ENCODE results near the gene LBH. TPM values are rescaled to one million over a fixed set of nuclear protein-coding genes. Genes with fewer than 3 reads are reported as not detected.

LBH gene
- total and polyA plus RNA-seq, 2 of the 13 experiments (the other 11 are each of a cell fraction or from before 2014, with no cell fraction given), result 0.09 to 0.25 TPM

DNA sequence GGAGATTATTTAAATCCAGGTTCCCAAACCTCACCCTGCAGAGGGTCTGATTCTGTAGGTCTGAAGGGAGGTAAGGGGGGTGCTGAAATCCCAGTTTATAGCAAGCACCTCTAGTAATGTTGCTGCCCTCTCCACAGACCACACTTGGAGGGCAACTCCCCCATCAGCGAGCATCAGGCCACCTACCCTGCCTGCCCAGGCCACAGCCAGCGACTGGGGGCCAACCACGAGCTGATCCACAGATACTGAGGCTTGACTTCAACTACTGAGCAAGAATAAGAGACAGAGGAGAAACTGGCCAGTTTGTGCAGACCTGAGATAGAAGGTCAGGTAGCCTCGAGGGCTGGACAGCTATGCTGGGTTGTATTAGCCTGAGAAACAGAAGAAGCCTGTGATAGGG lies 36.3 kb upstream of the LBH start (continued):
- TF ChIP-seq UBTF (CRISPR knock-in tag; IDR thresholded peaks at IDR 0.05) (no peak), THAP11 (CRISPR knock-in tag; IDR thresholded peaks at IDR 0.05) (no peak), ZNF333 (CRISPR knock-in tag; IDR thresholded peaks at IDR 0.05; ENCODE audit: borderline replicate concordance) (no peak)

- Histone ChIP-seq H3K36me3 (replicated peaks in 1 of 2; ENCODE audit: control insufficient read depth in 1 of 2, insufficient read depth in 2 of 2, low read length in 2 of 2) (no peaks in the 10 kb centered on the region), H3K27me3 (ENCODE audit: control insufficient read depth in 1 of 2, insufficient read depth in 2 of 2, low read length in 2 of 2) (peaks cover 0 to 11% of the 10 kb centered on the region in 2 experiments; a peak in 1 of 5 replicates), H3K4me1 (ENCODE audit: insufficient read depth, low read length) (no peaks in the 10 kb centered on the region), H4K20me1 (ENCODE audit: insufficient read depth, low read length) (no peaks in the 10 kb centered on the region), H2AFZ (ENCODE audit: low read length) (no peak overlapping the region), H3K9me3 (ENCODE audit: low read length) (no peaks in the 10 kb centered on the region), H3K4me2 (ENCODE audit: low read depth, low read length) (no peak overlapping the region), H3K27ac (ENCODE audit: extremely low read length, insufficient read depth, low read length) (no peak overlapping the region), H3K79me2 (ENCODE audit: insufficient read depth, low read length) (no peaks in the 10 kb centered on the region), H3K9ac (ENCODE audit: insufficient read depth, low read depth, low read length) (no peak overlapping the region), H3K4me3 (replicated peaks in 1 of 3; ENCODE audit: insufficient read depth in 1 of 3, low read depth in 2 of 3, low read length in 3 of 3) (no peak overlapping the region)
- FAIRE-seq (no peak), DNase-seq (ENCODE audit: low spot score) (no peak), ATAC-seq (peak; percentile 79)
- POLR2A ChIA-PET, result no interaction called here
- TF ChIP-seq PHF21A (CRISPR knock-in tag; IDR thresholded peaks at IDR 0.05) (no peak), KMT2B (CRISPR knock-in tag; IDR thresholded peaks at IDR 0.05) (no peak), ZNF816 (CRISPR knock-in tag; IDR thresholded peaks at IDR 0.05; ENCODE audit: borderline replicate concordance) (no peak), BCL3 (CRISPR knock-in tag; IDR thresholded peaks at IDR 0.05) (no peak), ZNF430 (CRISPR knock-in tag; IDR thresholded peaks at IDR 0.05) (no peak), IRF9 (CRISPR knock-in tag; IDR thresholded peaks at IDR 0.05; ENCODE audit: borderline replicate concordance) (no peak), ZSCAN20 (CRISPR knock-in tag; IDR thresholded peaks at IDR 0.05; ENCODE audit: borderline replicate concordance) (no peak), WIZ (CRISPR knock-in tag; IDR thresholded peaks at IDR 0.05) (no peak), ATM (IDR thresholded peaks at IDR 0.05; ENCODE audit: borderline replicate concordance) (no peak)
- TF ChIP-seq, protein P1, sequence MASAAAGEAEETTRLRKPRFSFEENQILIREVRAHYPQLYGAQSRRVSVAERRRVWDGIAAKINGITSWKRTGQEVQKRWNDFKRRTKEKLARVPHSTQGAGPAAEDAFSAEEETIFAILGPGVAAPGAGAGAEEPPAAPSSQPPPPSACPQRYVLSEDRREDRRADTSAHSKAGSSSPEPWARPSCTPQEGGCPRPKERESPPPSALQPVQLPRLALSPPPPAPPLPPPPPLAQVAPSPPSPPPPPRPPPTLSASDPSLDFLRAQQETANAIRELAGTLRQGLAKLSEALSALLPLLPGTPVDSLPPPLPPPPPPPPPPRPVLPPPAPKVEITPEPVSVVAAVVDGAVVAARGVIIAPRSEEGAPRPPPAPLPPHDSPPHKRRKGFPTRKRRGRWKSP (CRISPR knock-in tag; IDR thresholded peaks at IDR 0.05), result no peak
- CTCF ChIA-PET (ENCODE audit: low intra/inter-chr PET ratio, low total read pairs), result no interaction called here
- intact Hi-C loops (cut with micrococcal nuclease; ENCODE audit: unreplicated experiment) (no loop called here), in situ Hi-C loops (cut with HindIII; ENCODE audit: extremely low pct_ligation_motif_present, low pct_unique_long_range_greater_than_20kb) (no loop called here)
- WGBS (ENCODE audit: low lambda C conversion rate), result 13% methylated on average over 3 of the region's 6 CpGs
- BruUV-seq (replicated peaks), result no TSS peak
Measured at GRCh38 chr2:30197570-30198192, 33.7 kb upstream of the LBH start.
